Liver (tissue), 9 donors: ENCODE results near the gene FITM2. TPM values are rescaled to one million over a fixed set of nuclear protein-coding genes. Genes with fewer than 3 reads are reported as not detected.

Experiments used
- DNase-seq: peaks from one replicate; pipeline ENCODE4 v3.0.0-alpha.2; 2017; ENCODE audit warnings: low spot score
- H3K27ac ChIP-seq, 2 donors: one replicate each; pipeline ENCODE4 v1.7.0; 2013; ENCODE audit warnings: inconsistent platforms in 2 of 2, low read length in 2 of 2, control low read depth in 1 of 2, low read depth in 1 of 2, mild to moderate bottlenecking in 1 of 2
- H3K27me3 ChIP-seq, 4 donors: one replicate each; pipeline versions ENCODE4 v1.6.1 to v1.7.0; 2013; ENCODE audit warnings: low read length in 3 of 4, inconsistent platforms in 1 of 4, mild to moderate bottlenecking in 1 of 4, moderate library complexity in 1 of 4; ENCODE audit not compliant: control insufficient read depth in 4 of 4, insufficient read depth in 4 of 4
- H3K36me3 ChIP-seq, 4 donors: one replicate each; pipeline versions ENCODE4 v1.6.1 to v1.7.0; 2013; ENCODE audit warnings: low read length in 3 of 4, mild to moderate bottlenecking in 3 of 4, low read depth in 1 of 4, moderate library complexity in 1 of 4; ENCODE audit not compliant: control insufficient read depth in 4 of 4, insufficient read depth in 3 of 4
- H3K4me1 ChIP-seq, 4 donors: one replicate each; pipeline versions ENCODE4 v1.6.1 to v1.7.0; 2013; ENCODE audit warnings: low read length in 3 of 4, mild to moderate bottlenecking in 3 of 4, moderate library complexity in 1 of 4; ENCODE audit not compliant: control insufficient read depth in 4 of 4, insufficient read depth in 4 of 4
- H3K4me3 ChIP-seq, 3 donors: one replicate each; pipeline versions ENCODE4 v1.6.1 to v1.7.0; 2013; ENCODE audit warnings: low read length in 3 of 3, control low read depth in 1 of 3, low read depth in 1 of 3, mild to moderate bottlenecking in 1 of 3
- H3K9ac ChIP-seq, 2 donors: one replicate each; pipeline ENCODE4 v1.7.0; 2013; ENCODE audit warnings: low read length in 2 of 2, mild to moderate bottlenecking in 2 of 2, moderate library complexity in 2 of 2, control low read depth in 1 of 2, low read depth in 1 of 2
- H3K9me3 ChIP-seq, 4 donors: one replicate each; pipeline versions ENCODE4 v1.6.1 to v1.7.0; 2013; ENCODE audit warnings: low read length in 3 of 4; ENCODE audit not compliant: control insufficient read depth in 4 of 4
- ATF3 ChIP-seq: IDR thresholded peaks from 2 replicates; pipeline ENCODE4 v1.6.1; 2016; ENCODE audit warnings: antibody characterized with exemption
- CTCF ChIP-seq: fragments of 150-350 bp; IDR thresholded peaks from 2 replicates; pipeline ENCODE4 v1.5.1; 2017; ENCODE audit warnings: improper control_type of control experiment, low read depth, low read length; ENCODE audit not compliant: missing input control
- EGR1 ChIP-seq, 2 donors: IDR thresholded peaks; 2 replicates each; pipeline ENCODE4 v1.6.1; 2016 to 2018; ENCODE audit warnings: antibody characterized with exemption in 2 of 2, low read depth in 2 of 2
- FOXA2 ChIP-seq: IDR thresholded peaks from 2 replicates; pipeline ENCODE4 v1.6.1; 2016; ENCODE audit warnings: antibody characterized with exemption
- GABPA ChIP-seq, 2 donors: IDR thresholded peaks in 1 of 2; conservative IDR thresholded peaks in 1 of 2; 2 replicates each; pipeline ENCODE4 v1.6.1; 2016; ENCODE audit warnings: antibody characterized with exemption in 2 of 2, mild to moderate bottlenecking in 1 of 2, moderate library complexity in 1 of 2
- HNF4A ChIP-seq, 2 donors: conservative IDR thresholded peaks; 2 replicates each; pipeline ENCODE4 v1.6.1; 2016; ENCODE audit warnings: antibody characterized with exemption in 2 of 2, mild to moderate bottlenecking in 2 of 2
- HNF4G ChIP-seq: IDR thresholded peaks from 2 replicates; pipeline ENCODE4 v1.6.1; 2016; ENCODE audit warnings: antibody characterized with exemption
- JUND ChIP-seq, 2 donors: IDR thresholded peaks; 2 replicates each; pipeline ENCODE4 v1.6.1; 2016; ENCODE audit warnings: antibody characterized with exemption in 2 of 2
- NR2F2 ChIP-seq: IDR thresholded peaks from 2 replicates; pipeline ENCODE4 v1.6.1; 2016; ENCODE audit warnings: antibody characterized with exemption
- RAD21 ChIP-seq, 2 donors: IDR thresholded peaks; 2 replicates each; pipeline ENCODE4 v1.6.1; 2016; ENCODE audit warnings: antibody characterized with exemption in 2 of 2, mild to moderate bottlenecking in 2 of 2
- REST ChIP-seq: IDR thresholded peaks from 2 replicates; pipeline ENCODE4 v1.6.1; 2016; ENCODE audit warnings: antibody characterized with exemption, mild to moderate bottlenecking
- RXRA ChIP-seq, 2 donors: IDR thresholded peaks; 2 replicates each; pipeline ENCODE4 v1.6.1; 2017 to 2018; ENCODE audit warnings: antibody characterized with exemption in 2 of 2, mild to moderate bottlenecking in 1 of 2
- SP1 ChIP-seq: IDR thresholded peaks from 2 replicates; pipeline ENCODE4 v1.6.1; 2018; ENCODE audit warnings: antibody characterized with exemption, mild to moderate bottlenecking
- TAF1 ChIP-seq: conservative IDR thresholded peaks from 2 replicates; pipeline ENCODE4 v1.6.1; 2016; ENCODE audit warnings: antibody characterized with exemption, mild to moderate bottlenecking
- YY1 ChIP-seq: IDR thresholded peaks from 2 replicates; pipeline ENCODE4 v1.6.1; 2016; ENCODE audit warnings: antibody characterized with exemption, mild to moderate bottlenecking
- ZBTB33 ChIP-seq: IDR thresholded peaks from 2 replicates; pipeline ENCODE4 v1.6.1; 2016; ENCODE audit warnings: antibody characterized with exemption
- WGBS: extraction: QIAGEN DNeasy Blood & Tissue Kit; methylation state at CpG from one replicate; pipeline ENCODE4 v1.1.7; 2013; 5-methylcytosine and 5-hydroxymethylcytosine counted together
- polyA plus RNA-seq, 2 donors: library from polyadenylated mRNA; stranded (reverse) in 1 of 2; unstranded in 1 of 2; fragments of 200-250 nt in 1 of 2; fragments of >200 nt in 1 of 2; fragmentation: Nextera tagmentation in 1 of 2; extraction: Ambion mirVana in 1 of 2; gene quantifications; one replicate each; pipeline versions ENCODE4 v1.2.1 to v1.2.3, GENCODE V29; 2013 to 2015
- total RNA-seq, 2 donors: library from RNA; depleted of rRNA; stranded (reverse); fragments of >200 nt; gene quantifications; one replicate each; pipeline ENCODE4 v1.2.3, GENCODE V29; 2014
- donor health status: healthy.
- donor health status: healthy.
- donor health status: healthy.
- donor health status: healthy.
- donor health status: healthy.

Gene FITM2
- total and polyA plus RNA-seq, 4 donors, result 3.3 to 9.9 (median 3.9) TPM

- TF ChIP-seq ZBTB33 (no peak), YY1 (no peak), RXRA (IDR thresholded peaks at IDR 0.05) (no peak), TAF1 (no peak), NR2F2 (no peak)
Observed at GRCh38 chr20:44309763-44310663, 989 bp downstream of the FITM2 start (continued).

- WGBS, result 92% methylated on average over 9 of the region's 9 CpGs
- H3K4me1 ChIP-seq, result peaks cover 3 to 22% (median 17%) of the 10 kb centered on the region in 4 donors
- H3K27me3 ChIP-seq, result no peaks in the 10 kb centered on the region
- no peak for TF ChIP-seq HNF4G
- H3K9ac ChIP-seq, result no peak overlapping the region
- no peak for DNase-seq
- H3K9me3 ChIP-seq, result no peaks in the 10 kb centered on the region
- no peak overlapping the region for H3K4me3 ChIP-seq
- H3K27ac ChIP-seq, result no peak overlapping the region
- H3K36me3 ChIP-seq, result peaks cover 0 to 4% (median 3%) of the 10 kb centered on the region in 4 donors
Observed at GRCh38 chr20:44306927-44307326, 4.1 kb downstream of the FITM2 start.

GRCh38 chr20:44304383-44304782 lies 6.6 kb downstream of the FITM2 start:
- H3K4me1 ChIP-seq, result peaks cover 0 to 4% (median under 1%) of the 10 kb centered on the region in 4 donors
- TF ChIP-seq CTCF (no peak), JUND (IDR thresholded peaks at IDR 0.05) (no peak), RAD21 (IDR thresholded peaks at IDR 0.05) (no peak), EGR1 (IDR thresholded peaks at IDR 0.05; ENCODE audit: low read depth in 2 of 2) (no peak), GABPA (IDR thresholded peaks at IDR 0.05 in 1 of 2, conservative IDR thresholded peaks at IDR 0.05 in 1 of 2) (no peak), ATF3 (no peak), REST (no peak), TAF1 (no peak), SP1 (no peak), HNF4A (conservative IDR thresholded peaks at IDR 0.05) (no peak), ZBTB33 (no peak), NR2F2 (no peak), FOXA2 (no peak), RXRA (IDR thresholded peaks at IDR 0.05) (no peak)
- H3K4me3 ChIP-seq, result no peak overlapping the region
- DNase-seq, result no peak
- H3K36me3 ChIP-seq, result peaks cover 0 to 4% (median 3%) of the 10 kb centered on the region in 4 donors
- H3K9me3 ChIP-seq, result no peaks in the 10 kb centered on the region
- H3K9ac ChIP-seq, result no peak overlapping the region
- H3K27ac ChIP-seq, result no peak overlapping the region
- no peaks in the 10 kb centered on the region for H3K27me3 ChIP-seq
